HepG2 (cell line): ENCODE data around the gene GRK5. TPM values are rescaled to one million over a fixed set of nuclear protein-coding genes. Genes with fewer than 3 reads are reported as not detected.

Source experiments
- ATAC-seq: fragments of 200-7000 bp; cut with Tn5 transposase; 3 replicates; pipeline ENCODE4 v1.9.1; 2020; ENCODE audit warnings: mild to moderate bottlenecking, moderate library complexity
- BruUV-seq: library from RNA; stranded (reverse); fragments of 400-500 nt; replicated peaks from 2 replicates; lab custom pipeline; 2021; lab: Mats Ljungman, UMichigan
- CTCF ChIA-PET: fragments of 300-600 bp; formaldehyde crosslinking; extraction: SDS; loops from one replicate; lab custom pipeline; 2021; ENCODE audit warnings: low total read pairs, inconsistent platforms, low intra/inter-chr PET ratio; lab: Yijun Ruan, JAX
- POLR2A ChIA-PET: fragments of 350-600 bp; sonication (Branson Sonifier 250); formaldehyde crosslinking; loops from one replicate; lab custom pipeline; 2020; ENCODE audit warnings: antibody characterized with exemption, inconsistent platforms; lab: Yijun Ruan, JAX
- DNase-seq: peaks from one replicate; pipeline ENCODE4 v3.0.0-alpha.2; 2015; ENCODE audit warnings: low spot score
- FAIRE-seq: peaks from 3 replicates; lab custom pipeline; 2011; peaks lifted over from hg19 to GRCh38; lab: Jason Lieb, UNC
- H2AFZ ChIP-seq: one replicate; pipeline ENCODE4 v1.6.1; 2011; ENCODE audit warnings: low read length, inconsistent platforms
- H3K27ac ChIP-seq: fragments of 300-600 bp; 3 replicates; pipeline ENCODE4 v1.8.0; 2011; ENCODE audit warnings: mixed run types, mild to moderate bottlenecking, mixed read lengths, low read length, inconsistent platforms; ENCODE audit not compliant: insufficient read depth; ENCODE audit errors: extremely low read length
- H3K27me3 ChIP-seq, 2 experiments: fragments of 200-600 bp in 1 of 2; 2 replicates in 1 of 2; 3 replicates in 1 of 2; pipeline versions ENCODE4 v1.6.0 to v1.8.0; 2011; ENCODE audit warnings: low read length in 2 of 2, mild to moderate bottlenecking in 2 of 2, moderate library complexity in 2 of 2, inconsistent platforms in 1 of 2; ENCODE audit not compliant: insufficient read depth in 2 of 2, control insufficient read depth in 1 of 2
- H3K36me3 ChIP-seq, 2 experiments: fragments of 200-600 bp in 1 of 2; replicated peaks in 1 of 2; 2 replicates in 1 of 2; 3 replicates in 1 of 2; pipeline versions ENCODE4 v1.5.1 to v1.8.0; 2011; ENCODE audit warnings: low read length in 2 of 2, inconsistent platforms in 1 of 2; ENCODE audit not compliant: insufficient read depth in 2 of 2, control insufficient read depth in 1 of 2
- H3K4me1 ChIP-seq: 2 replicates; pipeline ENCODE4 v1.5.1; 2012; ENCODE audit warnings: low read length, inconsistent platforms; ENCODE audit not compliant: insufficient read depth
- H3K4me2 ChIP-seq: 2 replicates; pipeline ENCODE4 v1.6.0; 2011; ENCODE audit warnings: low read depth, low read length, inconsistent platforms
- H3K4me3 ChIP-seq, 3 experiments: fragments of 200-600 bp in 1 of 3; sonication (generic), shearing (Covaris generic) in 1 of 3; replicated peaks in 1 of 3; 2 replicates each; pipeline ENCODE4 v1.5.1; 2011 to 2016; ENCODE audit warnings: low read length in 3 of 3, inconsistent platforms in 2 of 3, low read depth in 2 of 3, mild to moderate bottlenecking in 2 of 3, control low read depth in 1 of 3, mixed read lengths in 1 of 3; ENCODE audit not compliant: insufficient read depth in 1 of 3
- H3K79me2 ChIP-seq: one replicate; pipeline ENCODE4 v1.6.1; 2011; ENCODE audit warnings: low read length, inconsistent platforms; ENCODE audit not compliant: insufficient read depth
- H3K9ac ChIP-seq: 2 replicates; pipeline ENCODE4 v1.6.0; 2011; ENCODE audit warnings: mild to moderate bottlenecking, low read depth, low read length, inconsistent platforms; ENCODE audit not compliant: insufficient read depth
- H3K9me3 ChIP-seq: 2 replicates; pipeline ENCODE4 v1.5.1; 2012; ENCODE audit warnings: mild to moderate bottlenecking, low read length
- H4K20me1 ChIP-seq: 2 replicates; pipeline ENCODE4 v1.6.0; 2011; ENCODE audit warnings: inconsistent platforms, mild to moderate bottlenecking, low read length, moderate library complexity; ENCODE audit not compliant: insufficient read depth
- ZNF282 ChIP-seq: fragments of 450-650 bp; IDR thresholded peaks from 2 replicates; pipeline ENCODE4 v1.6.1; 2018; ENCODE audit not compliant: partially characterized antibody
- ZNF768 ChIP-seq: sonication (generic); formaldehyde crosslinking; IDR thresholded peaks from 2 replicates; pipeline ENCODE4 v1.4.0; 2020; ENCODE audit warnings: missing genetic modification reagents
- WGBS: methylation state at CpG from one replicate; pipeline ENCODE4 v1.1.6; 2017; ENCODE audit warnings: low lambda C conversion rate; 5-methylcytosine and 5-hydroxymethylcytosine counted together
- in situ Hi-C: cut with HindIII; loops from 2 replicates; pipeline ENCODE4 v1.10.0; 2017; ENCODE audit warnings: low pct_unique_long_range_greater_than_20kb; ENCODE audit not compliant: extremely low pct_ligation_motif_present
- intact Hi-C: fragments of 100-400 bp; cut with micrococcal nuclease; formaldehyde crosslinking; loops from one replicate; pipeline ENCODE4 v1.10.0; 2022; ENCODE audit not compliant: unreplicated experiment
- polyA plus RNA-seq, 8 experiments: library from polyadenylated mRNA; depleted of rRNA in 3 of 8; stranded (reverse) in 7 of 8; unstranded in 1 of 8; fragments of >200 nt; fragmentation: Illumina TruSeq in 4 of 8; extraction: Trizol in 4 of 8; gene quantifications; 2 replicates each; pipeline versions ENCODE4 v1.2.1 to v1.2.3, GENCODE V29; 2011 to 2016; ENCODE audit warnings: low read depth in 4 of 8, missing spikeins in 1 of 8, mixed read lengths in 1 of 8; ENCODE audit not compliant: insufficient read depth in 1 of 8
- total RNA-seq, 5 experiments: library from RNA; depleted of rRNA; stranded (reverse); fragments of >200 nt; fragmentation: Illumina TruSeq; extraction: Trizol; gene quantifications; 2 replicates each; pipeline ENCODE4 v1.2.3, GENCODE V29; 2016; ENCODE audit warnings: low read depth in 1 of 5
- TF ChIP-seq, protein P1 (sequence below): sonication (generic); formaldehyde crosslinking; conservative IDR thresholded peaks from 2 replicates; pipeline ENCODE4 v1.4.0; 2020; ENCODE audit warnings: mild to moderate bottlenecking, missing genetic modification reagents, moderate library complexity

Gene GRK5
- total and polyA plus RNA-seq, 2 of the 13 experiments (the other 11 are each of a cell fraction or from before 2014, with no cell fraction given): 10.4 to 12.6 TPM

DNA sequence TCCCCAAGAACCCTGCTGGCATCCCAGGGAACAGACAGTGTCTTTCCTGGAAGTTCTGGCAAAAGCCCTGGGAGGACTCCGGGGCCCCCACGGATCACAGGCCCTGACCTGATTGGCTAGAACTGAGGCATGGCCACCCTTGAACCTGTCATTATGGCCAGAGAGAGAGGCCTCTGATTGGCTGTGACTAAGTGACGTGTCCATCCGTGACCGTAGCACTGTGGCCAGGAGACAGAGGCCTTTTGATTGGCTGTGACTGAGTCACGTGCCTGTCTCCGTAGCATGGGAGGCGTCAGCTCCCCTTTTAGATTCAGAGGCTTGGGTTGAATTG lies 171.3 kb downstream of the GRK5 start (continued):
- TF ChIP-seq, protein P1, sequence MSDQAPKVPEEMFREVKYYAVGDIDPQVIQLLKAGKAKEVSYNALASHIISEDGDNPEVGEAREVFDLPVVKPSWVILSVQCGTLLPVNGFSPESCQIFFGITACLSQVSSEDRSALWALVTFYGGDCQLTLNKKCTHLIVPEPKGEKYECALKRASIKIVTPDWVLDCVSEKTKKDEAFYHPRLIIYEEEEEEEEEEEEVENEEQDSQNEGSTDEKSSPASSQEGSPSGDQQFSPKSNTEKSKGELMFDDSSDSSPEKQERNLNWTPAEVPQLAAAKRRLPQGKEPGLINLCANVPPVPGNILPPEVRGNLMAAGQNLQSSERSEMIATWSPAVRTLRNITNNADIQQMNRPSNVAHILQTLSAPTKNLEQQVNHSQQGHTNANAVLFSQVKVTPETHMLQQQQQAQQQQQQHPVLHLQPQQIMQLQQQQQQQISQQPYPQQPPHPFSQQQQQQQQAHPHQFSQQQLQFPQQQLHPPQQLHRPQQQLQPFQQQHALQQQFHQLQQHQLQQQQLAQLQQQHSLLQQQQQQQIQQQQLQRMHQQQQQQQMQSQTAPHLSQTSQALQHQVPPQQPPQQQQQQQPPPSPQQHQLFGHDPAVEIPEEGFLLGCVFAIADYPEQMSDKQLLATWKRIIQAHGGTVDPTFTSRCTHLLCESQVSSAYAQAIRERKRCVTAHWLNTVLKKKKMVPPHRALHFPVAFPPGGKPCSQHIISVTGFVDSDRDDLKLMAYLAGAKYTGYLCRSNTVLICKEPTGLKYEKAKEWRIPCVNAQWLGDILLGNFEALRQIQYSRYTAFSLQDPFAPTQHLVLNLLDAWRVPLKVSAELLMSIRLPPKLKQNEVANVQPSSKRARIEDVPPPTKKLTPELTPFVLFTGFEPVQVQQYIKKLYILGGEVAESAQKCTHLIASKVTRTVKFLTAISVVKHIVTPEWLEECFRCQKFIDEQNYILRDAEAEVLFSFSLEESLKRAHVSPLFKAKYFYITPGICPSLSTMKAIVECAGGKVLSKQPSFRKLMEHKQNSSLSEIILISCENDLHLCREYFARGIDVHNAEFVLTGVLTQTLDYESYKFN (CRISPR knock-in tag): no peak
- TF ChIP-seq, all 625 proteins: peak for 0

DNA sequence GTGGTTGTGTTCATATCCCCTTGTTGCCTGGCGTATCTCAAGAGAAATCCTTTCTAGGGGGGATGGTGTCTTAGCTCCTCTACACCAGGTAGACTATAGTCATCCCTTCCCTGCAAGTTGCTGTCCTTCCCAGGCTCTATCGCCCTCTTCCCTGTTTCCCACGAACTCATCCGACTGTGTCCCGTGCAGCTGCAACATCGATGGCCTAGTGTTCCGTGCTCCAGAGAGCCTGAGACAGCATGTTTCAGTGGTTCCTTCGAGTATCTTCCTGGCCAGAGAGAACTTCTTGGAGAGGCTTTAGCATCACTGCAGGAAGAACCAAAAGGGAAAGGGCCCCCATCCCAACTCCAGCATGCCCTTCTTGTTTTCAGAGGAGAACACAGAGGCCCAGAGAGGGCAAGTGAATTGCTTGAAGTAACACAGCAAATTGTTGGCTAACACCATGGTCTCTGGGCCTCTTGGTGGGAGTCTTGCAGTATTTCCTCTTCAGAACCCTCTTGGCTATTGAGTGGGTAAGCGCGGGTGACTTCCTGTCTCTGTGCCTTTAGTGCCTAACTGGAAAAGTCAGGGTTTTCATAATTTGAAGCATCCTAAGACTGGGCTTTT lies 172.2 kb downstream of the GRK5 start:
- CTCF ChIA-PET: no interaction called here
- POLR2A ChIA-PET: no interaction called here
- intact Hi-C loops: no loop called here

More for the DNA sequence above, 172.2 kb downstream of the GRK5 start:
- Histone ChIP-seq H2AFZ (no peak overlapping the region), H3K36me3 (peaks cover 13 to 18% of the 10 kb centered on the region in 2 experiments), H3K4me3 (no peak overlapping the region), H3K27ac (no peak overlapping the region), H4K20me1 (no peaks in the 10 kb centered on the region), H3K79me2 (no peaks in the 10 kb centered on the region)
- no peak for ATAC-seq
- TF ChIP-seq ZNF282 (no peak), ZNF768 (CRISPR knock-in tag) (peak; percentile 68; the same call in 1 of the 2 replicates)
- TF ChIP-seq, all 625 proteins: peak for 1
- Histone ChIP-seq H3K9ac (no peak overlapping the region), H3K9me3 (no peaks in the 10 kb centered on the region), H3K4me1 (no peaks in the 10 kb centered on the region), H3K27me3 (no peaks in the 10 kb centered on the region), H3K4me2 (no peak overlapping the region)
- in situ Hi-C loops: no loop called here
- 86% methylated on average over 9 of the region's 10 CpGs for WGBS
- no TSS peak for BruUV-seq
- DNase-seq (no peak), FAIRE-seq (no peak)
